GM19043 (cell line): ENCODE measurements around the gene TTC29.
"Not testable (repeated sequence)": the region's sequence is repeated elsewhere in the genome, so short reads cannot be mapped to it uniquely, and the experiment has no call there.

Experiments
- ATAC-seq: cut with Tn5 transposase; IDR thresholded peaks from one replicate; pipeline ENCODE4 v1.9.1; 2021; ENCODE audit warnings: low read depth; ENCODE audit not compliant: unreplicated experiment

Gene TTC29

DNA sequence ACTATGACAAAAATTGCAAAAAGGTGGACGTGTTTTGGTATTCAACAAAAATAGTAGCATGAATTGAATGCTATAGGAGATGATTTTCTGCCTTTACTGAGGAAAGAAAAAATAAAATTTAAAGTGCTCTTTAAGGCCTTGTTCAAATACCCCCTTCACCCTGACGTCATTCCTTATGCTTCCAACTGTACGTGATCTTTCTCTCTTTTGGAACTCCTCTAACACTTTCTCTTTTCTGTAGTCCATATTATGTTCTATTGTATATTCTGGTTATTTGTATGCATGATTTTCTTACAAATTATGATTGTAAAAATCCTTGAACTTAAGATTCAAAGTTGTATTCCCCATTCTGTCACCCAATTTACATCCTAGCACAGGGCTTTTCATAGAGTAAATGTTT lies 206.5 kb downstream of the TTC29 start:
- ATAC-seq = no peak

- ATAC-seq = not testable (repeated sequence)
These were observed 222.1 kb downstream of the TTC29 start for GRCh38 chr4:146723519-146723918.

GRCh38 chr4:146709956-146710355 lies 235.7 kb downstream of the TTC29 start:
- no peak for ATAC-seq

- no peak for ATAC-seq
These were observed 245.8 kb downstream of the TTC29 start for GRCh38 chr4:146699910-146700309.

GRCh38 chr4:146674829-146675570 lies 270.7 kb downstream of the TTC29 start:
- no peak for ATAC-seq

GRCh38 chr4:146663968-146664311 lies 281.7 kb downstream of the TTC29 start:
- not testable (repeated sequence) for ATAC-seq

GRCh38 chr4:146661367-146661766 lies 284.3 kb downstream of the TTC29 start:
- no peak for ATAC-seq
